HG02870 (cell line): Measurements from ENCODE around the gene ZNF568.

ENCODE experiments used
- ATAC-seq: cut with Tn5 transposase; IDR thresholded peaks from one replicate; pipeline ENCODE4 v1.9.1; 2021; ENCODE audit warnings: mild to moderate bottlenecking, moderate library complexity; ENCODE audit not compliant: unreplicated experiment

Gene ZNF568

GRCh38 chr19:36915992-36916830, at the start of gene ZNF568, which contains the start of gene ZNF829:
TSS of gene ZNF568 (plus strand) at chr19:36916332. CDS start at chr19:36922771, 6,439 bp downstream.
TSS of gene ZNF829 (minus strand) at chr19:36916291. CDS start at chr19:36915167, 1,124 bp downstream.
- ATAC-seq: peak; percentile 78

GRCh38 chr19:36876993-36877938, 38.9 kb upstream of the ZNF568 start:
- ATAC-seq: no peak

GRCh38 chr19:36891768-36892357, 24.3 kb upstream of the ZNF568 start:
- ATAC-seq: no peak

GRCh38 chr19:36894849-36895383, 21.2 kb upstream of the ZNF568 start:
- ATAC-seq: no peak

GRCh38 chr19:36898422-36898821, 17.7 kb upstream of the ZNF568 start:
- no peak for ATAC-seq

GRCh38 chr19:36916991-36917390, 859 bp downstream of the ZNF568 start:
- ATAC-seq: no peak

GRCh38 chr19:36918090-36918489, 2.0 kb downstream of the ZNF568 start:
- no peak for ATAC-seq

GRCh38 chr19:36931684-36932083, 15.6 kb downstream of the ZNF568 start:
- no peak for ATAC-seq

- ATAC-seq: no peak
Observed at GRCh38 chr19:36939153-36939552, 23.0 kb downstream of the ZNF568 start.

- ATAC-seq: no peak
Observed at GRCh38 chr19:36950335-36951119, 34.4 kb downstream of the ZNF568 start.

GRCh38 chr19:36962346-36962745, 46.2 kb downstream of the ZNF568 start:
- ATAC-seq: no peak

GRCh38 chr19:36963280-36963679, 47.1 kb downstream of the ZNF568 start:
- ATAC-seq: no peak

- ATAC-seq: no peak
Observed at GRCh38 chr19:36972571-36972970, 56.4 kb downstream of the ZNF568 start.

- ATAC-seq: peak; percentile 67
Observed at GRCh38 chr19:36973021-36973843, 57.1 kb downstream of the ZNF568 start.

- ATAC-seq: no peak
Observed at GRCh38 chr19:36973844-36974195, 57.7 kb downstream of the ZNF568 start.

GRCh38 chr19:36986131-36986530, 70.0 kb downstream of the ZNF568 start:
- ATAC-seq: no peak

GRCh38 chr19:36986601-36987000, 70.5 kb downstream of the ZNF568 start:
- ATAC-seq: no peak

- ATAC-seq: no peak
Observed at GRCh38 chr19:36987091-36987490, 71.0 kb downstream of the ZNF568 start.

GRCh38 chr19:36997152-36997842, 81.2 kb downstream of the ZNF568 start:
- no peak for ATAC-seq
